Cardiac fibroblast (primary cell): ENCODE data around the gene SLC2A5.
"Not testable (repeated sequence)": the region's sequence is repeated elsewhere in the genome, so short reads cannot be mapped to it uniquely, and the experiment has no call there.

Experiments
- DNase-seq, 2 donors: peaks; one replicate each; pipeline versions ENCODE4 v3.0.0 to v3.0.0-alpha.2; 2010; ENCODE audit warnings: low read depth in 2 of 2
- H3K4me3 ChIP-seq, 2 donors: replicated peaks in 1 of 2; 1 replicate in 1 of 2; 2 replicates in 1 of 2; pipeline ENCODE4 v1.5.1; 2011; ENCODE audit warnings: low read depth in 2 of 2, low read length in 2 of 2, mild to moderate bottlenecking in 2 of 2, moderate library complexity in 1 of 2
- CTCF ChIP-seq: IDR thresholded peaks from one replicate; pipeline ENCODE4 v1.5.1; 2011; ENCODE audit warnings: low read depth, mild to moderate bottlenecking, low read length, inconsistent platforms

The SLC2A5 gene

DNA sequence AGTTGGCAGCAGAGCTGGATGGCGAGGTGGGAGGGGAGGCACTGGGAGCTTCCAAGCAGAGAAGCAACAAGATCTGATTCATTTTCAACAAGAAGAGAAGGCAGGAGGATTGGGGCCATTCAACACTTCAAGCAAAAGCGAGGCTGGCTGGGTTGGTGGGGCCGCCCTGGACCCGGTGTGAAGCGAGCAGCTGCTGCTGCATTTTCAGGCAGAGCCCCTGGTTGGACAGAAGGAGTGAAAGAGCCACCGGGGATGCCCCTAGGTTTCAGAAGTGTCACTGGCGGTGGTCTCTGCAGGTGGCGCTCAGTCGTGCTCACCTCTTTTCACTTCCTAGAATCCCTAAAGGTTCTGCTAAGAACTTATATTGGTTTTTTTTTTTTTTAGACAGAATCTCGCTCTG lies 61.2 kb downstream of the SLC2A5 start:
- TF ChIP-seq CTCF, result no peak
- no peak for DNase-seq
- H3K4me3 ChIP-seq, result no peak overlapping the region

DNA sequence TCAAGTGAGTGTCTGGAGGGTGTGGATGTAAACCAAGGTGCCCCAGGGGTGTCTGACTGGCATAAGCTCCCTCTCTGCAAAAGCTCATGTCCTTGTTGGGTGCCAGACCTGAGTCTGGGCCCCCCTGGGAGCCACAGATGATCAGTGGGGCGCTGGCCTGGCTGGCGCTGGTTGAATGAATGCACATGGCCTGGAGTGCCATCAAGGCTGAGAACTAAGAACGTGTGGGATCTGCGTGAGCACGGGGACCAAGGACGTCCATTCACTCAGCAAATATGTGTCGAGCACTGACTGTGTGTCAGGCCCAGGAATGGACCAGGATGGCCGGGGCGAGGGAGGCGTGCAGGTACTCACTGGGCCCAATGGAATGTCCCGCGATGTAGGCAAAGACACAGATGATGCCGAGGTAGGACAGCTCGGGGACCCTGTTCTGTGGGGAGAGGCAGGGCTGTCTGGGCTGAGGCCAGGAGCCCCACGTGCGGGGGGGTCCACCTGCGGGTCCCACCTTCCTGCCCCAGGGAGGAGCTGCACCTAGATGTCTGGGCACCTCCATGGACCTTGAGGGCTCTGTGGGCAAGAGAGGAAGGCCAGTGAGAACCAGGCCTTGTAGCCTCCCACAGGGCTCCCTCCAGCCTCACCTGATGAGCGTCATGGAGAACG lies 62.3 kb downstream of the SLC2A5 start:
- TF ChIP-seq CTCF, result no peak
- no peak for DNase-seq
- H3K4me3 ChIP-seq, result no peak overlapping the region

- TF ChIP-seq CTCF, result no peak
- DNase-seq, result no peak
- H3K4me3 ChIP-seq, result no peak overlapping the region
These were observed 64.1 kb downstream of the SLC2A5 start for GRCh38 chr1:9005395-9005708.

DNA sequence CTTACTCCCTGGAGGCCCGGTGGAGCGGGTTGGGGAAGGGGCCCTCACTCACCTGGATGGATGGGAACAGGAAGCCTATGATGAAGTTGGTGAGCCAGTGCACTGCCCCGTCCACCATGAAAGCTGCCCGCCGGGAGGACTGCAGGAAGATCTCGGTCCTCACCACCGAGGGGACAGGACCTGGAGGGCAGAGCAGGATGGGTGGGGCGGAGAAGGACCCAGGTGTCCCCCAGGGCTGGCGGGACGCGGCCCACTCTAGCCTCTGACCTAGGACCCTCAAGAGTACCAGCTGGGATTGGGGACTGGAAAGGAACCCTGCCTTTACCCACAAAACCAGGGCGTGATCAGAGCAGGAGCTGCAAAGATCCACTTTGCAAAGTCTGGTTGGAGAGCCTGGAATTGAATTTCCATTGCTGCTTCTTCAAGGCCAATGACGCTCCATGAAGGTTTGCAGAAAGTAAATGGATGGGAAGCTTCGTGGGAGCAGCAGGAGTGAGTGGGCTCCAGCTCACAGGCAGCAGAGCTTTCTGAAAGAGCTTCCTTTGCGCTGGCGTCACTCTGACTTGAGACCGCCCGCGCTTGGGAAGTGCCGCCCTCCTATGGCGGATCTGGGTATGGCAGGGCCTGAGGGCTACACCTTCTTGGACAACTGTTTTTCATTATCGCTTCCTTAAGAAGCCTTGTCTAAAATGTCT lies 64.6 kb downstream of the SLC2A5 start:
- H3K4me3 ChIP-seq, result no peak overlapping the region
- TF ChIP-seq CTCF, result peak; percentile 99
- peak; percentile 88 to 89 for DNase-seq

GRCh38 chr1:9004031-9004699 lies 65.3 kb downstream of the SLC2A5 start:
- no peak overlapping the region for H3K4me3 ChIP-seq
- no peak for TF ChIP-seq CTCF
- DNase-seq, result no peak

- not testable (repeated sequence) for H3K4me3 ChIP-seq, DNase-seq
These were observed 67.2 kb downstream of the SLC2A5 start for GRCh38 chr1:9002215-9002560.

DNA sequence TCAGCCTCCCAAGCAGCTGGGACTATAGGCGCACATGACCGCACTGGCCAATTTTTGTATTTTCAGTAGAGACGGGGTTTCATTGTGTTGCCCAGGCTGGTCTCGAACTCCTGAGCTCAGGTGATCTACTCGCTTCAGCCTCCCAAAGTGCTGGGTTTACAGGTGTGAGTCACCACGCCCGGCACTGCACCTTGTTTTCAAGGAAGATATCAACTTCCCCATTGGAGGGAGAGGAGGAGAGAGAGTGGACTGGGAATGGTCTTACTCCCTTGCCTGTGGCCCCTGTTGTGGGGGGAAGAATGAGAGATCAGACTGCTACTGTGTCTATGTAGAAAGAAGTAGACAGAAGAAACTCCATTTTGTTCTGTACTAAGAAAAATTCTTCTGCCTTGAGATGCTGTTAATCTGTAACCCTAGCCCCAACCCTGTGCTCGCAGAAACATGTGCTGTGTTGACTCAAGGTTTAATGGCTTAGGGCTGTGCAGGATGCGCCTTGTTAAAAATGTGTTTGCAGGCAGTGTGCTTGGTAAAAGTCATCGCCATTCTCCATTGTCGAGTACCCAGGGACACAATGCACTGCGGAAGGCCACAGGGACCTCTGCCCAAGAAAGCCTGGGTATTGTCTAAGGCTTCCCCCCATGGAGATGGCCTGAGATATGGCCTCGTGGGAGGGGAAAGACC lies 67.8 kb downstream of the SLC2A5 start:
- not testable (repeated sequence) for H3K4me3 ChIP-seq, DNase-seq

- H3K4me3 ChIP-seq, DNase-seq: not testable (repeated sequence)
These were observed 75.3 kb downstream of the SLC2A5 start for GRCh38 chr1:8993962-8994675.
